UCSD-AML1 (cell line): Measurements from ENCODE around the gene HEXIM2.
"Not testable (repeated sequence)": the region's sequence is repeated elsewhere in the genome, so short reads cannot be mapped to it uniquely, and the experiment has no call there.

ENCODE experiments used
- DNase-seq: peaks from one replicate; lab custom pipeline; 2025; ENCODE audit not compliant: unreplicated experiment; lab: John Stamatoyannopoulos, UW

The HEXIM2 gene

GRCh38 chr17:45161288-45162024 lies at the start of gene HEXIM2:
Gene HEXIM2, plus strand, starts transcription at chr17:45161875. Its CDS starts 919 bp downstream, at chr17:45162794.
- DNase-seq, result peak; percentile 99

GRCh38 chr17:45112559-45113423 lies 48.9 kb upstream of the HEXIM2 start:
- no peak for DNase-seq

- no peak for DNase-seq
These were observed 48.3 kb upstream of the HEXIM2 start for GRCh38 chr17:45113424-45113754.

- DNase-seq, result no peak
These were observed 47.4 kb upstream of the HEXIM2 start for GRCh38 chr17:45114117-45114932.

GRCh38 chr17:45115015-45115625 lies 46.6 kb upstream of the HEXIM2 start:
- no peak for DNase-seq

GRCh38 chr17:45115871-45116270 lies 45.8 kb upstream of the HEXIM2 start:
- DNase-seq, result peak; percentile 35

- no peak for DNase-seq
These were observed 45.1 kb upstream of the HEXIM2 start for GRCh38 chr17:45116434-45117016.

GRCh38 chr17:45117334-45117733 lies 44.3 kb upstream of the HEXIM2 start:
- no peak for DNase-seq

- no peak for DNase-seq
These were observed 43.6 kb upstream of the HEXIM2 start for GRCh38 chr17:45117848-45118646.

- DNase-seq, result no peak
These were observed 43.0 kb upstream of the HEXIM2 start for GRCh38 chr17:45118691-45119090.

GRCh38 chr17:45119964-45120363 lies 41.7 kb upstream of the HEXIM2 start:
- DNase-seq, result no peak

GRCh38 chr17:45120558-45120957 lies 41.1 kb upstream of the HEXIM2 start:
- no peak for DNase-seq

GRCh38 chr17:45121055-45121454 lies 40.6 kb upstream of the HEXIM2 start:
- DNase-seq, result no peak

GRCh38 chr17:45123076-45123770 lies 38.5 kb upstream of the HEXIM2 start:
- no peak for DNase-seq

- peak; percentile 76 for DNase-seq
These were observed 37.5 kb upstream of the HEXIM2 start for GRCh38 chr17:45123930-45124796.

- not testable (repeated sequence) for DNase-seq
These were observed 36.9 kb upstream of the HEXIM2 start for GRCh38 chr17:45124797-45125122.

- no peak for DNase-seq
These were observed 36.2 kb upstream of the HEXIM2 start for GRCh38 chr17:45125509-45125908.

GRCh38 chr17:45127207-45127547 lies 34.5 kb upstream of the HEXIM2 start:
- no peak for DNase-seq
